Ectodermal cell (in vitro differentiated cells): ENCODE measurements around the gene VSIG10.
"Not testable (repeated sequence)": the region's sequence is repeated elsewhere in the genome, so short reads cannot be mapped to it uniquely, and the experiment has no call there.

Experiments used
- H3K27ac ChIP-seq: 2 replicates; pipeline ENCODE4 v1.7.0; 2013; ENCODE audit warnings: mild to moderate bottlenecking, low read depth, low read length; ENCODE audit not compliant: insufficient read depth, poor library complexity, severe bottlenecking
- H3K27me3 ChIP-seq: 2 replicates; pipeline ENCODE4 v1.7.0; 2013; ENCODE audit warnings: mild to moderate bottlenecking, low read length; ENCODE audit not compliant: insufficient read depth, control insufficient read depth, poor library complexity, severe bottlenecking
- H3K36me3 ChIP-seq: one replicate; pipeline ENCODE4 v1.7.0; 2013; ENCODE audit warnings: low read length; ENCODE audit not compliant: control insufficient read depth, insufficient read depth
- H3K4me1 ChIP-seq: one replicate; pipeline ENCODE4 v1.7.0; 2013; ENCODE audit warnings: low read length; ENCODE audit not compliant: control insufficient read depth, insufficient read depth
- H3K4me3 ChIP-seq: 2 replicates; pipeline ENCODE4 v1.7.0; 2013; ENCODE audit warnings: low read depth, low read length, control low read depth; ENCODE audit not compliant: insufficient read depth
- H3K9me3 ChIP-seq: 2 replicates; pipeline ENCODE4 v1.7.0; 2013; ENCODE audit warnings: mild to moderate bottlenecking, low read length, moderate library complexity; ENCODE audit not compliant: control insufficient read depth
- WGBS, 2 experiments: methylation state at CpG; one replicate each; pipeline ENCODE4 v1.1.7; 2013; ENCODE audit warnings: missing lambda C conversion rate in 2 of 2; 5-methylcytosine and 5-hydroxymethylcytosine counted together

The VSIG10 gene

DNA sequence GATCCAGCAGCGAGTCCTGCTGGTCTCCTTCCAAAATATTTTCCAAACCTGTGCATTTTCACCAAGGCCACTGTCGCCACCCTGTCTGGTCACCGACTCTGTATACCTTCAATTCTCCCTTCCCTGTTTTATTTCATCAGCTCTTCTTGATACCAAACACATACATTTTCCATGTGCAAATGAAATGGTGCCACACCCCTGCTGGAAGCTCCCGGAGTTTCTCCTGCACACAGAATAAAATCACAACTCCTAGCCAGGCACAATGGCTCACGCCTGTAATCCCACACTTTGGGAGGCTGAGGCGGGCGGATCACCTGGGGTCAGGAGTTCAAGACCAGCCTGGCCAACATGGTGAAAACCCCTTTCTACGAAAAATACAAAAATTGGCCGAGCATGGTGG, 14.0 kb downstream of the VSIG10 start:
- H3K4me1 ChIP-seq: no peaks in the 10 kb centered on the region
- no peak overlapping the region for H3K27ac ChIP-seq
- H3K4me3 ChIP-seq: no peak overlapping the region
- no peaks in the 10 kb centered on the region for H3K36me3 ChIP-seq
- no peaks in the 10 kb centered on the region for H3K27me3 ChIP-seq
- H3K9me3 ChIP-seq: no peaks in the 10 kb centered on the region
- WGBS, 2 experiments: 91% methylated on average over 9 of the region's 9 CpGs

DNA sequence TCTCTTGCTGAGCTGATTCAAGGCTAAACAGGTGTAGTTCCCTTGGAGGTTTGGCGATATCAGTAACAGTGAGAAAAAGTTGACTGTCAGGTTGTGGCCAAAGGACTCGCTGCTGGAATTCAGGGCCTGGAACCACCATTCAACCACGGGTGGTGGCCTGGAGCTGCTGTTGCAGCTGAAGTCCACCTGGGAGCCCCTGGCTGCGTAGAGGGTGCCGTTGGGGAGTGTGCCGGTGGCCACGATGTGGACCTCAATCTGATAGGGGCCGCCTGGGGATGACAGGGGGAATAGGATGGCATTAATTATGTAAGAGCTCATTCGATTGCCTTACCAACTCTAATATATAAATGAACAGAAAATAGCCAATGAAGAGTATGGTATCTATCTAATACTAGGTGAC, 21.6 kb downstream of the VSIG10 start:
- H3K36me3 ChIP-seq: no peaks in the 10 kb centered on the region
- H3K27ac ChIP-seq: no peak overlapping the region
- WGBS, 2 experiments: 95% methylated on average over 7 to 9 of the region's 9 CpGs
- H3K4me1 ChIP-seq: no peaks in the 10 kb centered on the region
- H3K4me3 ChIP-seq: no peak overlapping the region
- no peaks in the 10 kb centered on the region for H3K27me3 ChIP-seq
- H3K9me3 ChIP-seq: no peaks in the 10 kb centered on the region

DNA sequence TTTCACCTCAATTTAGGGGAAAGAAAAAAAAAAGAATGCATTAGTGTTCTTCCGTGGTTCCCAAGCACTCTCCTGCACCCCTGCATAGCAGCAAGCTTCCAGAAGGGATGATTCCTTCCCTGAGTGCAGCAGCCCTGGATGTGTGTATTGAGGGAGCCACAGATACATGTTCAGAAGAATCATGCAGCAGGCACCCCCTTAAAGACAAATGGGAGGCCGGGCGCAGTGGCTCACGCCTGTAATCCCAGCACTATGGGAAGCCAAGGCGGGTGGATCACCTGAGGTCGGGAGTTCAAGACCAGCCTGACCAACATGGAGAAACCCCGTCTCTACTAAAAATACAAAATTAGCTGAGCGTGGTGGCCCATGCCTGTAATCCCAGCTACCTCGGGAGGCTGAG, 22.3 kb downstream of the VSIG10 start:
- WGBS, 2 experiments: 92 to 96% methylated on average over 9 of the region's 9 CpGs
- not testable (repeated sequence) for H3K27me3 ChIP-seq, H3K9me3 ChIP-seq, H3K27ac ChIP-seq, H3K36me3 ChIP-seq, H3K4me1 ChIP-seq, H3K4me3 ChIP-seq

DNA sequence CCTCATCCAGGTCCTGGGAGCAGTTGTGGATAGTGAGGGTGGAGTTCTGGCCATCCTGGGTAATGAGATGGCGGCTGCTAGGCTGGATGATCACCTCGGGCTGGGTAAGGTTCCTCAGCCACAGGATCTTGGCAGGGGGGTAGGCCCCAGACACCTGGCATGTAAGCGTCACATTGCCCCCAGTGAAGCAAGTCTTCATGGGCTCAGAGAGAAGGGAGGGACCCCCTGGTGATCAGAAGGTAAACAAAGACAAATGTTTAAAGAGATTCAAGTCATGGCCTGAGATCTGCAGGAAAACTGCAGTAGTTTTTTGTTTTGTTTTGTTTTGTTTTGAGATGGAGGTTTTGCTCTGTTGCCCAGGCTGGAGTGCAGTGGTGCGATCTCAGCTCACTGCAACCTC, 30.0 kb downstream of the VSIG10 start:
- no peaks in the 10 kb centered on the region for H3K27me3 ChIP-seq
- no peaks in the 10 kb centered on the region for H3K36me3 ChIP-seq
- H3K4me3 ChIP-seq: no peak overlapping the region
- H3K4me1 ChIP-seq: no peaks in the 10 kb centered on the region
- no peak overlapping the region for H3K27ac ChIP-seq
- H3K9me3 ChIP-seq: no peaks in the 10 kb centered on the region
- 78 to 86% methylated on average over 4 of the region's 4 CpGs for WGBS, 2 experiments

DNA sequence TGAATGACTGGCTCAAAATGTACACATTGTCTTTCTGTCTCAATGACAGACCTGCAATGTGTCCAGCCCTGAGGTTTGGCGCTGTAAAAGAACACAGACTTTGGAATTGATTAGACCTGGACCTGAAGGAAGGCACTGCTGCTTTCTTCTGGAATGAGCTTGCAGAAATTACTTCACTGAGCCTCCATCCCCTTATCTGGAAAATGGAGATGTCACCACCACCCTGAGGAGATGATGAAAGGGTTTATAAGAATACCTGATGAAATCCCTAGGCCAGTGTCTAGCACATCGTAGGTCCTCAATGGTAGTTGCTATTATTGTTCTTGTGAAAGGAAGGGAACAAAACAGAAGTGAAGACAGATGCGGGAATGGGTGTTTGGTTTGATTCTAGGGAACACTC, 33.2 kb downstream of the VSIG10 start:
- 86 to 91% methylated on average over 3 of the region's 3 CpGs for WGBS, 2 experiments
- no peak overlapping the region for H3K27ac ChIP-seq
- no peaks in the 10 kb centered on the region for H3K36me3 ChIP-seq
- H3K4me1 ChIP-seq: no peaks in the 10 kb centered on the region
- H3K27me3 ChIP-seq: no peaks in the 10 kb centered on the region
- H3K4me3 ChIP-seq: no peak overlapping the region
- H3K9me3 ChIP-seq: no peaks in the 10 kb centered on the region

DNA sequence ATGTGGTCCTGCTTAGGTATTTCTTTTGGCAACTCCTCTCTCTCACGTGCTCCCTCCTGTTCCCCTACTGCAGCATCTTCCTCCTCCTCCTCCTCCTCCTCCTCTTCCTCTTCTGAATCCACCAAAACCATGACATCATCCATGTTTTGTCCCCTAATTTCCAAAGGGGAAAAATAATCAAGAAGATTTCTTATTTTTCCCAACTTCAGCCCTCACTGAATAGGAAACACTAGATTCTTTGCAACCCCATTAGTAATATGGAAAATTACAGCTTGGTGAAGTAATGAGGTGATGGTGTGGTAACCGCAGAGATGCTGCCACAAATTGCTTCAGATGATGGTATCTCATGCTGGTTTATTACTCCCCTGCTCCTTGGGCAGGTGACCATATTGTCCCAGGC, 35.4 kb downstream of the VSIG10 start:
- no peak overlapping the region for H3K27ac ChIP-seq
- no peaks in the 10 kb centered on the region for H3K36me3 ChIP-seq
- no peaks in the 10 kb centered on the region for H3K27me3 ChIP-seq
- WGBS, 2 experiments: 94 to 96% methylated on average over 2 of the region's 2 CpGs
- no peak overlapping the region for H3K4me3 ChIP-seq
- no peaks in the 10 kb centered on the region for H3K4me1 ChIP-seq
- H3K9me3 ChIP-seq: no peaks in the 10 kb centered on the region

DNA sequence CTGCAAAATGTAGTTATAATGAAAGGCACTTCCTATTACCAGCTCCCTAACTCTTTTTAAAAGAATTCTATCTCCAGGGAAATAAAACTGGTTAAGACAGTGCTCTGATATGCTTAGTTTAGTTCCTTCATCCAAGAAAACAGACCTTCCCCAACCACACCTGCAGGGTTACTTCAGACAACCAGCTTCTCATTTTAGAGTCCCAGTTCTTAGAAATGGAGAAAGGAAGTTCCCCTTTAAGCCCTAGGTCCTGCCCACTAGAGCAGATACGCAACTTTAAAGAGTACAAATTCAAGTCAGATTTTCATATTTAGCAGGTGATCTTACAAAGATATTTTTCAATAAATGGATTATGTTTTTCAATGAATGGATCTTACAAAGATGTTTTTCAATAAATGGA, 38.4 kb downstream of the VSIG10 start:
- H3K27ac ChIP-seq: no peak overlapping the region
- WGBS, 2 experiments: 100% methylated on average over 1 of the region's 1 CpG
- no peak overlapping the region for H3K4me3 ChIP-seq
- no peaks in the 10 kb centered on the region for H3K27me3 ChIP-seq
- no peaks in the 10 kb centered on the region for H3K9me3 ChIP-seq
- no peaks in the 10 kb centered on the region for H3K4me1 ChIP-seq
- no peaks in the 10 kb centered on the region for H3K36me3 ChIP-seq

DNA sequence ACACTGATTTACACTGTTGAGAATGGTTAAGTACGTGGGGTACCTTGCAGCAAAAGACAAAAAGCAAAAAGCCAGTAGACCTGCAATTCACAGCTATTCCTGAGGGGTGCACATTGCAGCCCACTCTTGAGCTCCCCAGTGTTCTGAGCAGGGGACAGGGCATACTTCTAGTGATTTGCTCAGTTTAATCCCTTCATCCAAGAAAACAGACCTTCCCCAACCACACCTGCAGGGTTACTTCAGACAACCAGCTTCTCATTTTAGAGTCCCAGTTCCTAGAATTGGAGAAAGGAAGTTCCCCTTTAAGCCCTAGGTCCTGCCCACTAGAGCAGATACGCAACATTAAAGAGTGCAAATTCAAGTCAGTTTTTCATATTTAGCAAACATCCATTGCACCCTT, 39.2 kb downstream of the VSIG10 start:
- H3K4me1 ChIP-seq: no peaks in the 10 kb centered on the region
- no peak overlapping the region for H3K27ac ChIP-seq
- H3K9me3 ChIP-seq: no peaks in the 10 kb centered on the region
- no peaks in the 10 kb centered on the region for H3K36me3 ChIP-seq
- H3K4me3 ChIP-seq: no peak overlapping the region
- H3K27me3 ChIP-seq: no peaks in the 10 kb centered on the region
- 59 to 67% methylated on average over 2 of the region's 2 CpGs for WGBS, 2 experiments

DNA sequence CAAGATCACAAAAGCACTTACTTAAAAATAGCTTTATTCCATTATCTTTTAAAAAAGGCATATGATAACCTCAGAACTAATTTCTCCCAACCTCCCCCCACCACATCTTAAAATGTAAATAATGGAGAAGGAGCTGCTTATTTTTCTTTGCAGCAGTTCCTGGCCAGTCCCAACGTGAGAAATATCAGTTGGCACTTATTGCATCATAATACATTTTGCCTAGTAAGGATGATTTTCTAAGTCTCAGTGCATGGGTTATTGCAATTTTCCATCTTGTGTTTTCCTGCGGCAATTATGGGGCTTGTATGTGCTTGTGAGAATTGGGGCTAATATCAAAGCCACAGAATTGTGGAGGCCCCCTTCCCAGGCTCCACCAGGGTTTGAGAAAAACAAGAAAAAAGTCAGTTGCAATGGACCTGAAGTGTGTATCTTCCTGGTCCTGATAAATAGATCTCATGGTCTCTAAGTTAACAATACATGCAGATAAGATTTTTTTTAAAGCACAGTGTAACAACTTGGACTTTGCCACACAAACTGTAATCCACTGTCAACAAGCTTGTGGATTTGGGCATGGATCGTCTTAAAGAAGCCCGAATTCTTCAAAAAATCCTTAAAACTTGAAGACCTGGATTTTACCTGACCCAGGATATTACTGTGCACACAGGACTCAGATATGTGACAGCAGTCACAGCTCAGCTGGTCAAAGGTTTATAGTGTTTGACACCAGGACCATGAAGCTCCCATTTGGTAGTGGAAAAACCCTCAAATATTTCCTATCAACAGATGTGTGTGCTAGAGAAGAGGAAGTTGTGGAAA, 40.0 kb downstream of the VSIG10 start:
- WGBS, 2 experiments: 93 to 94% methylated on average over 3 to 4 of the region's 4 CpGs
- Histone ChIP-seq H3K27ac (no peak overlapping the region), H3K36me3 (no peaks in the 10 kb centered on the region), H3K27me3 (no peaks in the 10 kb centered on the region), H3K9me3 (no peaks in the 10 kb centered on the region), H3K4me3 (no peak overlapping the region), H3K4me1 (no peaks in the 10 kb centered on the region)

DNA sequence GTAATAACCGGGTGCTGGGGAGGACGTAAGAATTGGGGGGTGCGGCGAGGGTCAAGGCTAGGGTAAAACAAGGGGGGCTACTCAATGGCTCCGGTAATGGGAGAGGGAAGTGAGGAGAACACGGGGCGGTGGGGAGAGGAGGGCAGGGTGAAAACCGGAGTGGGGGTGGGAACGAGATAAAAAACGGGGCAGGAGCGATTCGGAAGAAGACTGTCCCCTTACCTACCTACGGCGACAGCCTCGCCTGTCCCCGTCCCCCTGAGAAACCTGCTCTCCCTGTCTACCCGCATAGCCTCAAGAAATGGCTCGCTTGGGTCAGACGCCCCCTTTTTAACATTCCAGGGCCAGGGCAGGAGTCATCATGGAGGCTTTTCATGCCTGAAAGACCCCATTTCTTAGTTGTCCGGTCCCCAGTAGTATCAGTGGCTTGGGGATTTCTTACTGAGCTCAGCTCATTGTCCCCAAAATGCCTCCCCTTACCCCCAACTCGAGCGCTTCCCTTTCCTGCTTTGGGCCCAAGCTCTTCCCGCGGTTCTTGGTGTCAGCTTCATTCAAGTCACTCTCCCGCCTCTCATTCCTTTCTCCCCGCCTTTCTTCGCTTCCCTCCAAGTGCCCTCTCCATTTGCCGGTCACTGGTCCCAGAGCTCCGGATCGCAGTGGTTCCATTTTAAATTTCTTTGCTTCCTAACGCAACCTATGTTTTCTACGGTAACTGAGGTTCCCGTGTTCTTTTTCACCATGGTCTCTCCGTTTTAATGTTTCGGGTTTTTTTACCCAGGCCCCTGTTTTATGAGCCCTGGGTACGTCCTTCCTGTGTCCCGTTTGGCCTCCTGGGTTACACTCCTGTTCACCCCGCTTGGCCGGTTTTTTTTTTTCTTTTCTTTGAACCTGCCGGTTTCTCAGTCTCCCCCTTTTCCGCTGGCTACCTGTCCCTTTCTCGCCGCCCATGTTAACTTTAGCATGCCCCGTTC, 41.7 kb downstream of the VSIG10 start:
- no peaks in the 10 kb centered on the region for H3K9me3 ChIP-seq
- no peaks in the 10 kb centered on the region for H3K27me3 ChIP-seq
- no peaks in the 10 kb centered on the region for H3K36me3 ChIP-seq
- 1% methylated on average over 44 of the region's 44 CpGs for WGBS, 2 experiments
- H3K4me1 ChIP-seq: no peaks in the 10 kb centered on the region
- peak overlapping the region; percentile 43 for H3K4me3 ChIP-seq
- H3K27ac ChIP-seq: peak overlapping the region; percentile 62
